Adrenal gland (tissue), 5 donors: Measurements from ENCODE around the gene ANP32D.

ENCODE experiments used
- CTCF ChIP-seq, 6 experiments: fragments of 450-650 bp in 4 of 6; fragments of 200-600 bp in 2 of 6; sonication (generic) in 1 of 6; IDR thresholded peaks; 1 replicate in 5 of 6; 2 replicates in 1 of 6; pipeline versions ENCODE4 v1.5.1 to v1.8.0; 2016 to 2021; ENCODE audit warnings: antibody characterized with exemption in 6 of 6, mild to moderate bottlenecking in 2 of 6, moderate library complexity in 1 of 6
- POLR2A ChIP-seq, 2 donors: fragments of 450-650 bp; IDR thresholded peaks; one replicate each; pipeline ENCODE4 v1.6.1; 2017; ENCODE audit warnings: antibody characterized with exemption in 2 of 2, mild to moderate bottlenecking in 2 of 2, moderate library complexity in 1 of 2
- donor health status: DM: no; HTN: no; CAD: no.

GRCh38 chr12:48451372-48451771 is 21.0 kb upstream of the ANP32D start:
- TF ChIP-seq CTCF (IDR thresholded peaks at IDR 0.05) (no peak), POLR2A (IDR thresholded peaks at IDR 0.05) (no peak)
